Measurements from ENCODE around the gene TESK1.

Gene TESK1, protein sequence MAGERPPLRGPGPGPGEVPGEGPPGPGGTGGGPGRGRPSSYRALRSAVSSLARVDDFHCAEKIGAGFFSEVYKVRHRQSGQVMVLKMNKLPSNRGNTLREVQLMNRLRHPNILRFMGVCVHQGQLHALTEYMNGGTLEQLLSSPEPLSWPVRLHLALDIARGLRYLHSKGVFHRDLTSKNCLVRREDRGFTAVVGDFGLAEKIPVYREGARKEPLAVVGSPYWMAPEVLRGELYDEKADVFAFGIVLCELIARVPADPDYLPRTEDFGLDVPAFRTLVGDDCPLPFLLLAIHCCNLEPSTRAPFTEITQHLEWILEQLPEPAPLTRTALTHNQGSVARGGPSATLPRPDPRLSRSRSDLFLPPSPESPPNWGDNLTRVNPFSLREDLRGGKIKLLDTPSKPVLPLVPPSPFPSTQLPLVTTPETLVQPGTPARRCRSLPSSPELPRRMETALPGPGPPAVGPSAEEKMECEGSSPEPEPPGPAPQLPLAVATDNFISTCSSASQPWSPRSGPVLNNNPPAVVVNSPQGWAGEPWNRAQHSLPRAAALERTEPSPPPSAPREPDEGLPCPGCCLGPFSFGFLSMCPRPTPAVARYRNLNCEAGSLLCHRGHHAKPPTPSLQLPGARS

DNA sequence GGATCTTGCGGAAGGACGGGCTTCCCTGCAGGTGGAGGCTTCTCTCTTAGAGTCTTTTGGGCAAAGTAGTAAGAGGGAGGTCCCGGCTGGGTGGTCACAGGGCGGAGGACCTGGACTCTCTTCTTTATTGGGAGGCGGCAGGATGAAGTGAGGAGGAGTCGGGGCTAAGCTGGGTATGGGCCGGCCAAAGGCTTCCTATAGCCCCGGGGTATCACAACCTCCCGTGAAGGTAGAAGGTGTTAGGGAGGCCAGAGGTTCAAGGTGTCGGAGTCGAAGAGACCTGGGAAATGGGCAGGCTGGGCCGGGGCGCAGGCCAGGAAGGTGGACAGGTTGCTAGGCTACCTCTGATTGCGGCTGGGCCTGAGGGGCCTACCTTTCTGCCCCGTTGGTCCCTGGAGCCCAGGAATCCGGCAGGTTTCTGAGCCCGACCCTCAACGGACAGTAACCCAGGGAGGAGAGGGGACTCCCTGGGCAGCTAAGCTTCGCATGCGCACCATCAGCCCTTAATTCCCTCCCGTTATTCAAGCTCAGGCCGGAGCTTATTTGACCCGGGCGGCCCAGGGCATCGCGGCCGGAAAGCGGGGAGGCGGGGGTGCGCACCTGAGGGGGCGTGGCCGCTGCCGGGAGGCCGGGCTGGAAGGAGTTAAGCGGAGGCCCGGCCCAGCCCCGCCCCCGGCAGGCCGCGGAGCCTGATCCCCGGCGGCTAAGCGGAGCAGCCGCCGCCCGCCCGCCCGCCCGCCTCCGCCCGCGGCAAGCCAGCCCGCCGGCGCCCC lies at the start of gene TESK1:
Gene TESK1 (plus strand): TSS at position 685 of the 773 bp plus-strand sequence. CDS start 358 bp downstream, outside the sequence.
- peak; percentile 57 to 82 for DNase-seq (ENCODE audit: low read depth in 2 of 2)

DNA sequence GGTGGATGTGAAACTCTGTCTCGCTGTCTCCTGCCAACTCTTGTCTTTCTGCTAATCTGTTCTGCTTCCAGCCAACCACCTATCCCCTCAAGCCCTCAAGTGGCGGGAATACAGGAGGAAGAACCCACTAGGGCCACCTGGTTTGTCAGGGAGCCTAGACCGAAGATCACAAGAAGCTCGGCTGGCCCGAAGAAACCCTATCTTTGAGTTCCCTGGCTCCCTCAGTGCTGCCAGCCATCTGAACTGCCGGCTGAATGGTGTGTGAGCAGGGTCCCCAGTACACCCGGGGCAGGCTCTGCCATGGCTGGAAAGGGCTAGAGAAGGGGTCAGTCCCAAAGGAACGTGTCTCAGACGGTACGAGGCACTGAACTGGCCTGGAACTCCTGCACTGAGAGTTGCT lies 49.2 kb upstream of the TESK1 start:
- DNase-seq (ENCODE audit: low read depth in 2 of 2), result no peak

DNA sequence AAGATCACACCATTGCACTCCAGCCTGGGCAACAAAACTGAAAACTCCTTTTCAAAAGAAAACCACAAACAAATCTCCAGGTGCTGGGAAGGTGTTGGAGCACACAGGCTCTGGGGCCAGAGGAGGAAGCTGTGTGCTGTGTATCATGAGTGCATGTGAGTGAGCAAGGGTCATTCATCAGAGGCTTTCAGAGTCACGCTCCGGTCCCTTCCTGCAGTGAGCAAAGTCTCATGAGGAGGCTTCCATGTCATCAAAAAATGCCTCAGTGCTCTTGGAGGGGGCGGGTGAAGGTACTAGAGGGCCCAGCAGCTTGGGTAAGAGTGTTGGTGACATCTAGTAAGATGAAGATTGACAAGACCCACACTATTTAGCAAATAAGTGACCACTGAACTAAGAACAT lies 48.3 kb upstream of the TESK1 start:
- DNase-seq (ENCODE audit: low read depth in 2 of 2), result no peak

DNA sequence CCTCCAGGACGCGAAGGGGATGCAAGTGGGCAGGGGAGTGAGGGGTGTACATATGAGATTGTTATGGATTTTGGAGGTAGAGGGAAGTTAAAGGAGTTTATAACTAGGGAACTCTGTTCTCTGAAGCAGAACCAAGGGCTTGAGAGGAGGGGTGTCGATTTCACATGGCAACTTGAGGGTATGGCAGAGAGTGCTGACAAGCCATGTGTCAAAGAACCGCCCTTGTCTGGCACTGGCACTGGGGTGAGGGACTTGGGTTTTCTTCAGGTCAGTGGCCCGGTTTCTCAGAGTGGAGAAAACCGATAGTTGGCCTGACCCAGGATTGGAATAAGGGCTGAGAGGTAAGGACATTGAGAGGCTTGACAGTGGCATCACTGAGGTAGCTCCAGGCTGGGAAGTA lies 47.7 kb upstream of the TESK1 start:
- no peak for DNase-seq (ENCODE audit: low read depth in 2 of 2)

DNA sequence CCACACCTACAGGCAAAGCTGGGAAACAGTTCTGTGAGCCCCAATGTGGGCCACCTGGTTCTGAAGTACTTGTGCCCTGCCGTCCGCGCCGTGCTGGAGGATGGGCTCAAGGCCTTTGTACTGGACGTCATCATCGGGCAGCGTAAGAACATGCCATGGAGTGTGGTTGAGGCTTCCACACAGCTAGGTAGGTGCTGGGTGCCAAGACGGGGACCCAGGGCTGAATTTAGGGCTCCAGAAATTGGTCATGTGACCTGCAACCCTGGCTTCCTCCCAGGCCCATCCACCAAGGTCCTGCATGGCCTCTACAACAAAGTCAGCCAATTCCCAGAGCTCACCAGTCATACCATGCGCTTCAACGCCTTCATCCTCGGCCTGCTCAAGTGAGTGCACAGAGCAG lies 46.9 kb upstream of the TESK1 start:
- no peak for DNase-seq (ENCODE audit: low read depth in 2 of 2)

DNA sequence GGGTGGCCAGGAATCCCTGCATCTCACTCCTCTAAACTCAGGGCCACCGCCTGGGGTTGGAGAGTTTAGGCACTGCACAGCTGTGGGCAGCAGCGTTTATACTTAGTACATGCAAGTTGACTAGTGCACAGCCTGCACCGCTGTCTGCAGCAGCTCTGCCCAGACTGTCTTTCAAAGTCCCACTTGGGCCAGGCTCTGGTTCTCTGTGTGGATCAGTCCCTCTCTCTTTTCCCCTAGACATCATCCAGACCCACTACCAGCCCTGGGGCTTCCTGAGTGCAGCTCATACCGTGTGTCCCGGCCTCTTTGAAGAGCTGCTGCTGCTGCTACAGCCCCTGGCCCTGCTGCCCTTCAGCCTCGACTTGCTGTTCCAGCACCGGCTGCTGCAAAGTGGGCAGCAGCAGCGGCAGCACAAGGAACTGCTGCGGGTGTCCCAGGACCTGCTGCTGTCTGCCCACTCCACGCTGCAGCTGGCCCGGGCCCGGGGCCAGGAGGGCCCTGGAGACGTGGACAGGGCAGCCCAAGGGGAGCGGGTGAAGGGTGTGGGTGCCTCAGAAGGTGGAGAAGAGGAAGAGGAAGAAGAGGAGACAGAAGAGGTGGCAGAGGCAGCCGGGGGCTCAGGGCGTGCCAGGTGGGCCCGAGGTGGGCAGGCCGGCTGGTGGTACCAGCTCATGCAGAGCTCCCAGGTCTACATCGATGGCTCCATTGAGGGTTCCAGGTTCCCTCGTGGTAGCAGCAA lies 45.1 kb upstream of the TESK1 start:
- no peak for DNase-seq (ENCODE audit: low read depth in 2 of 2)

DNA sequence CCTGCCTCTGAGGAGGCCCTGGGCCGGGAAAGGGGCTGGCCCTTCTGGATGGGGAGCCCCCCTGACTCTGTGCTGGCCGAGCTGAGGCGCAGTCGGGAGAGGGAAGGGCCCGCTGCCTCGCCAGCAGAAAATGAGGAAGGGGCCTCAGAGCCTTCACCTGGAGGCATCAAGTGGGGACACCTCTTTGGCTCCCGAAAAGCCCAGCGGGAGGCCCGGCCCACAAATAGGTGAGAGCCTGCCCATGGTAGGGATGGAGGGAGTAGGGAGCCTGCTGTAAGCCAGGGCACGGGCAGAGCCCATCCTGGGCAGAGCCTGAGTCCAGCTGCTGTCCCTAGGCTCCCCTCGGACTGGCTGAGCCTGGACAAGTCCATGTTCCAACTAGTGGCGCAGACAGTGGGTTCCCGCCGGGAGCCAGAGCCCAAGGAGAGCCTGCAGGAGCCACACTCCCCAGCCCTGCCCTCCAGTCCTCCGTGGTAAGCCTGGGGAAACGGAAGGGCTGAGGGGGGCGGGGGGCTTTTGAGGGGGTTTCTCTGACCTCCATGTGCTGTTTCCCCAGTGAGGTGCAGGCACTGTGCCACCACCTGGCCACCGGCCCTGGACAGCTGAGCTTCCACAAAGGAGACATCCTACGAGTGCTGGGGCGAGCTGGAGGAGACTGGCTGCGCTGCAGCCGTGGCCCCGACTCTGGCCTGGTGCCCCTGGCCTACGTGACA lies 44.3 kb upstream of the TESK1 start:
- DNase-seq (ENCODE audit: low read depth in 2 of 2), result no peak

DNA sequence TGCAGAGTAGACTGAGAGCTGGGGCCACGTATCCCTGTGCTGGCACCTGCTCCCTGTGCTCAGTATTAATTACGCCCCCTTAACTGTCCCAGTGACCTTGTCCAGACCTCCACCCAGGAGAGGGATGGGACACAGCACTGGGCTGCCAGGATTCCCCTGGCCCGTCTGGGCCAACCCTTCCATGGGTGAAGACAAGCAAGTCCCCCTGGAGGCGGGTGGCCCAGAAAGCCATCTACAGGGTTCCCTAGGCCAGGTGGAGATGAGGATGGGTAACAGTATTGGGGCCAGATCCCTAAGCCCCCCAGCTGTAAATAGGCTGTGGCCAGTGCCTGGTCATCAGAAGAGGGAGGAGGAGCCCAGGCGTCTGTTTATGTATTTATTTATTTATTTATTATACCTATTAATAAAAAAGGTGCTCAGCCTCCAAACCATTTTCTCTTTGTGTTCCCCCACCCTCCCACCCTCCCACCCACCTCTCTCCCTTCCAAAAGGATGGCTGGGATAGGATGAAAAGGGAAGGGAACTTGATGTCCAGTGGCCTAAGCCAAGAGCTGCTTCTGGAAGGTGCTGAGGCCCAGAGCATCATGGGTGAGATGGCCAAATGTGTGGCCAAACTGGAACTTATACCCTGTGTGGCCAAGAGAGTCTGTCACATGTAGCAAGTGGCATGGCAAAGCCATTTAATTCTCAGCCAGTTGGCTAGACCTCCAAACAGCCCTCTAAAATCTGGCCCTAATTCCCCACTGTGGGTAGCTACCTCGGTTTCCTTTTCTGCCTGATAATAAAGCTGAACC lies 43.4 kb upstream of the TESK1 start:
- DNase-seq (ENCODE audit: low read depth in 2 of 2), result no peak

DNA sequence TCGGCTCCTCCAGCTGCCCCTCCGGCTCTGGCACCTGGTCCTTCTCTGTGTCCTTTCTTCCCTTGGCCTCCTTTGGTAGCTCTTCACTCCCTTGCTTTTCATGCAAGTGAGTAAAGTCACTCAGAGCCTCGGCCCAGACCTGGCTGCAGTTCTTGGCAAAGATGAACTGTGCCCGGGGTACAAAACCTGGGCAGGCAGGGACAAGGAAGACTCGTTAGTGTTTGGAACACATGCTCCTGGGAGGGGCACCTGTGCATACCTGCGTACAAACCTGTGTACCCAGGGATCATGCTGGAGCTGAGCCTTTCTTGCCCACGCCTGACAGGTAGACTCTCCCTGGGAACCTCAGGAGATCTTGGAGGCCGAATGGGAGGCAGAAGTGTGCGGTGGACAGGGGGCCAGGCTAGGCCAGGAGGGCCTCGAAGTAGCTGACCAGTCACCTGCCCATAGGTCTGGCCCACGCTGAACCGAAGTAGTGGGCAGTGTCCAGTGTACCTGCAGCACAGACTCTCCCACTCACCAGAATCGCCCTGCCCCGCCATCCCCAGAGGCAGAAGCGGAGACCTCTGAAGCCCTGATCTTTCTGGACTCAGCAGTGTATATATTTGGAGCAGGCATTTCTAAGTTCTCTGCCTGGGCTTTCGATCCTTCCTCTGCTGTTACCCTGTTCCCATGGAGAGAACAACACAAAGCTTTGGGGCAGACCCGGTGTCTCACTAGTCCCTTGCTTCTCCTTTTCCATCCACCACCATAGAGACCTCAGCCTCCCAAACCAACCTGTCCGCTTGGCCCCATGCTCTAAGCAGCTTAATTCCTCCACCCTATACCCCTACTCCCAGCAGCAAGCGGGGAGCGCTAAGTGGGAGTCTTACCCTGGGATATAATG lies 41.9 kb upstream of the TESK1 start:
- no peak for DNase-seq (ENCODE audit: low read depth in 2 of 2)

DNA sequence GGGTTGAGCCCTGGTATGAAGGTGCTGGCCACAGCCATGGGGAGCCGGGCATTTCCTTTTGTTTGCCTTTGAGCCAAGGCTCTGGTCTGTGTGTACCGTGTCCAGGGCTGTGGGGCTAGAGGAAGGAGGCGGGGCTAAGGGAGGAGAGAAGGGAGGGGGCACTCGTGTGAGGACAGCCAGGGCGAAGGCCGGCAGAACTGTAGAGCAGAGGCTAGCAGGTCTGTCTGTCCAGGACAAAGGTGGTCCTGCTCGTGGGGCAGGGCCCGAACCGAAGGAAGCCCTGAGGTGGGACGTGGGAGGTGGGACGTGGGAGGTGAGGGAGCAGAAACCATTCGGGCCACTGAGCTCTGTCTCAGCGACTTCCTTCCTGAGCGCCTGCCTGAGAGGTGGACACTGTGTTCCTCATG lies 41.3 kb upstream of the TESK1 start:
- DNase-seq (ENCODE audit: low read depth in 2 of 2), result no peak

DNA sequence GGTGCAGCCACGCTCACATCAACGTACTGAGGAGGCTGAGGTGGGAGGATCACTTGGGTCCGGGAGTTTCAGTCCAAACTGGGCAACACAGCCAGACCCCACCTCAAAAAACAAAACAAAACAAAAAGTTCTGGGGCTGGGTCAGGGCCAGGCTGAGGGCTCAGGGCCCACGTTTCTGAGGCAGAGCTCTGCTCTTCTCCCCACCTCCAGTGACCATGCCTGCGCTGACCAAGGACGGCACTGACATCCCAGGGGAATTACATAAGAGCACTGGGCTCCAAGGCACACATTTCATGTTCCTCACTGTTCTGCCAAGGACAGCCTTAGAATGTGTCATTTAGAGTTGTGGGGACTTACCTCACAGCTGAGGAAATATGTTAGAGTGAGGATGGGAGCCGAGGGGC lies 40.4 kb upstream of the TESK1 start:
- no peak for DNase-seq (ENCODE audit: low read depth in 2 of 2)

DNA sequence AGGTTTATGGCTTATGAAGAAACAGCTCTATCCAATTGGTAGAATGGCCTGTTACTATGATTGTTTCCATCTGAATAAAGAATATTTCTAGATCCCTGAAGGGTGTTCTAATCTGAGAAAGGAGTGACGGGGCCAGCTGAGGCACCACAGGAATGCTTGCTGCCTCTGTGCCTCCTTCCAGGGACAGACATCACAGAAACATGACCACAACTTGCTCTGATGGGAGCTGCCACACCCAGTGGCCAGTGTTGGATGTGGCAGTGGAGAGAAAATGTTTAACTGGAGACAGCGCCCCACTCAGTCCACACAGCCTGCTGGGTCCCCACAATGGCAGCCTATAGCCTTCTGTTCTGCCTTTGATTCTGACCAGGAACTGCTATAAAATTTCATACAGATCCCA lies 38.6 kb upstream of the TESK1 start:
- DNase-seq (ENCODE audit: low read depth in 2 of 2), result no peak

DNA sequence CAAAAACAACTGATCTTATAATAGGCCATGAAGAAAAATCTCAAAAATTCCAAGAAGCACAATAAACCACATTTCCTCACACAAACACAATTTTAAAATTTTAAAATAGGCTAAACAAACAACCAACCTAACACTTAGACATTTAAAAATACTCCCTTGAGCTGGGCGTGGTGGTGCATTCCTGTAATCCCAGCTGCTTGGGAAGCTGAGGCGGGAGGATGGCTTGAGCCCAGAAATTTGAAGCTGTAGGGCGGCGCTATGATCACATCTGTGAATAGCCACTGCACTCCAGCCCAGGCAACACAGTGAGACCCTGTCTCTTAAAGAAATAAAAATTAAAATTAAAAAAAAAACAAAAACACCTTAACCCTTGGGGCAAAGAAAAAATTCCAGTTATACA lies 36.9 kb upstream of the TESK1 start:
- DNase-seq (ENCODE audit: low read depth in 2 of 2), result no peak

DNA sequence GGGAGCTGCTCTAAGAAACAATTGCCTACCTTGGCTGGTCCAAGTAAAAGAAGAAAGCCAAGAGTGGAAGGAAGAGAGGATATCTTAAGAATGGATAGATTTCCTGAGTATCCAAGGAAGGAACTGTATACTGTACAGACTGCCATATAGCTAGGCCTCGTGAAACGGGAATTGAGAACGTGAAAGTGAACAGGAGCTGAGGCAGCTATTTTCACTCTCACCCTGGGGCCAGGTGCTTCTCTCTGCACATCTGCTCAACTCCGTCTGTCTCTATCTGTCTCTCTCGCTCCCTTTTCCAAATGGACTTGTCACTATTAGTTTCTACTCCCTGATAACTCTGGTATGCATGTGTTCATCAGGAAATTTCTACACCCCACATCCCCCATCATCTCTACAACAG lies 35.9 kb upstream of the TESK1 start:
- DNase-seq (ENCODE audit: low read depth in 2 of 2), result no peak

DNA sequence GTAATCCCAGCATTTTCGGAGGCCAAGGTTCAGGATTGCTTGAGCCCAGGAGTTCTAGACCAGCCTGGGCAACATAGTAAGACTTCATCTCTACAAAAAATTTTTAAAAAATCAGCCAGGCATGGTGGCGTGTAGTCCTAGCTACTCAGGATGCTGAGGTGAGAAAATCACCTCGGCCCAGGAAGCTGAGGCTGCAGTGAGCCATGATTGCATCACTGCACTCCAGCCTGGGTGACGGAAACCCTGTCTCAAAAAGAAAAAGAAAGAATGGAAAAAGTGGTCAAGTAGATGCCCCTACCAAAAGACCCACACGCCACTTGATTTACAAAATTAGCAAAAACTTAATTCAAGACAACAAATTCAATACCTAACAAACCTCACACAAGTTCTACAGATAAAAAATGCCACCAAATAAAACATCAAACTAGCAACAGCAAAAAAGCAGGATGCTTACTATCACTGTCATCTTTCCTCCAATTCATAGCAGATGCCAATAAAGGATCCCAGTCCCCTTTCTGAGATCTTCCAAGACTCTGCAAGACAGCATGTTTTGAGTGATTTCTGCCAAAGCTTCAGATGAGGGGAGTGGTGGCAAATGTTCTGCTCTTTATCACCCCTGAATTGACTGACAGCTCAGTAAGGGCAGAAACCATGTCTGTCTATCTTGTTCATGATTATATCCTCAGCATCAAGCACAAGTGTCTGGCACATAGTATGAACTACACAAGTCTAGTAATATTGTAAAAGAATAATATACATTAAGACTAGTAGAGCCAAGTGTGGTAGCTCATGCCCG lies 34.2 kb upstream of the TESK1 start:
- DNase-seq (ENCODE audit: low read depth in 2 of 2), result peak in 1 of 2 donors; percentile 9

DNA sequence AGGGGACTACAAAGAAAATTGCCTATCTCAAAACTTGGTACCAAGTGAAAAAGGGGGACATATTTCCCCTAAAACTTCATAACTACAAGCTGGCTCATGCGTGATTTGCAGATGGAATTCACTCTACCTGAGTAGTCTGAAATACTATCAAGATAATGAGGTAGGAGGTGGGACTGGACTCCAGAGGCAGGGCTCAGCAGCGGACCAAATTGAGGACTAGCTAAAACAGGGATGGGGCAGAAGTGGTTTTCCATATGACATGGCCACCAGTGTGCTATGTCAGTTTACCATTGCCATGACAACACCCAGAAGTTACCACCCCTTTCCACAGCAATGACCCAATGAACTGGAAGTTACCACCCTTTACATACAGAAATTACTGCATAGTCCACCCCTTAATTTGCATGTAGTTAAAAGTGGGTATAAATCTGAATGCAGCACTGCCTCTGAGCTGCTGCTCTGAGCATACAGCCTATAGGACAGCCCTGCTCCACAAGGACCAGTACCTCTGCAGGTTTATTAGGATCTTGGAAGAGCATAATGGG lies 30.4 kb upstream of the TESK1 start:
- no peak for DNase-seq (ENCODE audit: low read depth in 2 of 2)

DNA sequence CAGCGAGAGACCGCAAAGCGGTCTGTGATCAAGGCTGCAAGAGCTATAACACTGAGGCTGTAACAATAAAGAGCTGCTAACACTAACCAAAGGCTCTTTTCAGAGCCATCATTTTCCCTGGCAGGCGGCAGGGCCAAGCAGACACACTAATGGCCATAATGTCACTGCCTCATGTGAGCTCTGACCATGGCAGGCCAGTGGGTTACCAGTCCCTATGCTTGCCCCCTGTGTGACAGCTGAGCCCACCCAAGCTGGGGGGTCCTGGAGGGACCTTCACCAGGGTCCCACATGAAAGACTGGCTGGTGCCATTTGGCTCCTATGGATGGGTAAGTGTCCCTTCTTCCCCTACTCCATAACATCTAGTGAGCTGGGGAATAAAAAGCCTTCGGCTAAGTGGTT lies 29.6 kb upstream of the TESK1 start:
- DNase-seq (ENCODE audit: low read depth in 2 of 2), result no peak

DNA sequence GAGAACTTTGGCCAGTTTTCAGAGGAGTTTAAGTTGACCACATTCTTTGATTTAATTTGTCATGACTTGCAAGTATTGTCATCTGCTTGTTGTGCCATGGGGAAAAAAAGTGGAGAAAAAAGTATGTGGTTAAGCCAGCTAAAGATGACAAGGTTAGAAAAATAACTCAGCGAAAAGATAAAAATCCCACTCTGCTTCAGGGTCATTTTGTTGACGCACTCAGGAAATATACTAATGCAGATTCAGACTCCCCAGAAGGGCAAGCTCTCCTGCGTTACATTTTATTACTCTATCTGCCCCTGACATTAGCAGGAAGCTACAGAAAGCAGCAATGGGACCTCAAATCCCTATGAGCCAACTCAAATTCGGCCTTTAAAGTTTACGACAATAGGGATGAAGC lies 27.6 kb upstream of the TESK1 start:
- no peak for DNase-seq (ENCODE audit: low read depth in 2 of 2)

Measured in stimulated activated CD8-positive, alpha-beta memory T cell treated with anti-CD3 and anti-CD28 coated beads, Interleukin-7, amount 100 ng/mL, for 4 hours (primary cell).